K562 (cell line): ENCODE data around the gene VSNL1. TPM values are rescaled to one million over a fixed set of nuclear protein-coding genes. Genes with fewer than 3 reads are reported as not detected.
A peak's percentile ranks its signal among the peaks of the same experiment; 100 is the strongest.

Experiments used
- CBFA2T2 ChIP-seq: fragments of 450-650 bp; conservative IDR thresholded peaks from 2 replicates; pipeline ENCODE4 v1.6.1; 2017; ENCODE audit warnings: mild to moderate bottlenecking
- FOXJ3 ChIP-seq: sonication (generic); formaldehyde crosslinking; IDR thresholded peaks from 2 replicates; pipeline ENCODE4 v1.4.0; 2020; ENCODE audit warnings: mild to moderate bottlenecking, missing genetic modification reagents
- GTF2F1 ChIP-seq: IDR thresholded peaks from 2 replicates; pipeline ENCODE4 v1.6.1; 2011; ENCODE audit warnings: low read depth, low read length, improper control_type of control experiment
- MITF ChIP-seq: IDR thresholded peaks from 2 replicates; pipeline ENCODE4 v1.6.1; 2014; ENCODE audit warnings: antibody characterized with exemption
- PTTG1 ChIP-seq: fragments of 450-650 bp; IDR thresholded peaks from 2 replicates; pipeline ENCODE4 v1.6.1; 2016; ENCODE audit warnings: low read depth, mild to moderate bottlenecking, missing genetic modification characterization, missing compliant biosample characterization
- PYGO2 ChIP-seq: fragments of 450-650 bp; IDR thresholded peaks from 2 replicates; pipeline ENCODE4 v1.6.1; 2016; ENCODE audit warnings: mild to moderate bottlenecking, missing genetic modification characterization, moderate library complexity, missing compliant biosample characterization
- SIRT6 ChIP-seq: IDR thresholded peaks from one replicate; pipeline ENCODE4 v1.6.1; 2012; ENCODE audit warnings: low read depth, mild to moderate bottlenecking, control low read depth, inconsistent platforms, low read length, moderate library complexity
- TRIM25 ChIP-seq: fragments of 450-650 bp; IDR thresholded peaks from 2 replicates; pipeline ENCODE4 v1.7.0; 2016; ENCODE audit warnings: borderline replicate concordance
- ZKSCAN8 ChIP-seq: fragments of 200-800 bp; sonication (Bioruptor generic); IDR thresholded peaks from 2 replicates; pipeline ENCODE4 v1.6.1; 2016; ENCODE audit warnings: missing genetic modification characterization, missing compliant biosample characterization
- polyA plus RNA-seq, 8 experiments: library from polyadenylated mRNA; depleted of rRNA in 4 of 8; stranded (reverse) in 5 of 8; unstranded in 3 of 8; fragments of >200 nt; fragmentation: Nextera tagmentation in 2 of 8; fragmentation: Illumina TruSeq in 1 of 8; extraction: Ambion mirVana in 2 of 8; extraction: Trizol in 1 of 8; gene quantifications; 2 replicates each; pipeline versions ENCODE4 v1.2.1 to v1.2.3, GENCODE V29; 2011 to 2014; ENCODE audit warnings: inconsistent platforms in 1 of 8, missing spikeins in 1 of 8
- total RNA-seq, 7 experiments: library from RNA; depleted of rRNA in 6 of 7; stranded (reverse); fragments of >200 nt in 6 of 7; fragmentation: Illumina TruSeq in 2 of 7; extraction: Trizol in 2 of 7; gene quantifications; 2 replicates each; pipeline versions ENCODE4 v1.2.1 to v1.2.3, GENCODE V29; 2011 to 2021; ENCODE audit warnings: low replicate concordance in 1 of 7
- TF ChIP-seq, protein P1 (sequence below): fragments of 250-450 bp; sonication (Bioruptor Pico); IDR thresholded peaks from 2 replicates; pipeline ENCODE4 v1.8.0; 2021; ENCODE audit warnings: mild to moderate bottlenecking, moderate library complexity
- TF ChIP-seq, protein P2 (sequence below): fragments of 250-450 bp; sonication (Bioruptor Pico); IDR thresholded peaks from 2 replicates; pipeline ENCODE4 v1.4.0; 2020
- TF ChIP-seq, protein P3 (sequence below): fragments of 200-800 bp; sonication (Bioruptor generic); IDR thresholded peaks from 2 replicates; pipeline ENCODE4 v1.6.1; 2017; ENCODE audit warnings: missing genetic modification characterization, missing compliant biosample characterization

Gene VSNL1
- total and polyA plus RNA-seq, 9 of the 15 experiments (the other 6 are each of a cell fraction or from before 2014, with no cell fraction given) = 0.20 TPM; not detected in 8

DNA sequence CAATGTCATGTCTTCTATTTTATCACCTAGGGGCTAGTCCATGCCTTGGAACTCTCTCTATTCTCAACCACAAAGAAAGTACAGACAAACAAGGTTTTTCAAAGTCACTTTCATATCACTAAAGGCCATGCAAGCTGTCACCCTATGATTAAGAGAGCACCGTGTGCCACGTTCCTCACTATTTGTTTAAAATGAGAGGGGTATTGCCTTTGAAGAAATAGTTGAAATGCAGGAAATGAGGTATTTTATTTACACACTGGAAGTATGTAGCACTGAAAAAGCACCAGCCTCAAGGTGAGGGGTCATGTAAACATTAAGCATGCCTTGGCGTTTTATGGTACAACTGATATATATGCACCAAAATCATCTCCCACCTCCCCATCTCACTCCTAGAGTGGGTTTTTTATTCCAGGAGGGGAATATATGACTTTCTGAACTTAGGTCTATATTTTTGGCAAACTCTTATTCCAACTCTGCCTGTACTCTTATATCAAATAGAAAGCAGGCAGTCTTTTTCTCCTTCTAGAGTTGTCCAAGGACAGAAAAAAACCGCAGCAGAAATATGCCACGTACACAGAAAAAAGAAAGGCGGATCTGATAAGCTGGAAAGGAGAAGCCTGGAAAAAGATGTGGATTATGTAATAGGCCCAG, 53.5 kb downstream of the VSNL1 start (continued):
- TF ChIP-seq, protein P1, sequence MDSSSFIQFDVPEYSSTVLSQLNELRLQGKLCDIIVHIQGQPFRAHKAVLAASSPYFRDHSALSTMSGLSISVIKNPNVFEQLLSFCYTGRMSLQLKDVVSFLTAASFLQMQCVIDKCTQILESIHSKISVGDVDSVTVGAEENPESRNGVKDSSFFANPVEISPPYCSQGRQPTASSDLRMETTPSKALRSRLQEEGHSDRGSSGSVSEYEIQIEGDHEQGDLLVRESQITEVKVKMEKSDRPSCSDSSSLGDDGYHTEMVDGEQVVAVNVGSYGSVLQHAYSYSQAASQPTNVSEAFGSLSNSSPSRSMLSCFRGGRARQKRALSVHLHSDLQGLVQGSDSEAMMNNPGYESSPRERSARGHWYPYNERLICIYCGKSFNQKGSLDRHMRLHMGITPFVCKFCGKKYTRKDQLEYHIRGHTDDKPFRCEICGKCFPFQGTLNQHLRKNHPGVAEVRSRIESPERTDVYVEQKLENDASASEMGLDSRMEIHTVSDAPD (CRISPR knock-in tag) = no peak
- TF ChIP-seq, protein P2, sequence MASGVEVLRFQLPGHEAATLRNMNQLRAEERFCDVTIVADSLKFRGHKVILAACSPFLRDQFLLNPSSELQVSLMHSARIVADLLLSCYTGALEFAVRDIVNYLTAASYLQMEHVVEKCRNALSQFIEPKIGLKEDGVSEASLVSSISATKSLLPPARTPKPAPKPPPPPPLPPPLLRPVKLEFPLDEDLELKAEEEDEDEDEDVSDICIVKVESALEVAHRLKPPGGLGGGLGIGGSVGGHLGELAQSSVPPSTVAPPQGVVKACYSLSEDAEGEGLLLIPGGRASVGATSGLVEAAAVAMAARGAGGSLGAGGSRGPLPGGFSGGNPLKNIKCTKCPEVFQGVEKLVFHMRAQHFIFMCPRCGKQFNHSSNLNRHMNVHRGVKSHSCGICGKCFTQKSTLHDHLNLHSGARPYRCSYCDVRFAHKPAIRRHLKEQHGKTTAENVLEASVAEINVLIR (CRISPR knock-in tag) = no peak
- peak; percentile 89 for TF ChIP-seq CBFA2T2
- TF ChIP-seq PYGO2 = no peak
- TF ChIP-seq FOXJ3 (CRISPR knock-in tag) = no peak
- TF ChIP-seq ZKSCAN8 (CRISPR knock-in tag) = no peak
- no peak for TF ChIP-seq MITF
- no peak for TF ChIP-seq SIRT6
- no peak for TF ChIP-seq PTTG1 (tag)
- TF ChIP-seq, protein P3, sequence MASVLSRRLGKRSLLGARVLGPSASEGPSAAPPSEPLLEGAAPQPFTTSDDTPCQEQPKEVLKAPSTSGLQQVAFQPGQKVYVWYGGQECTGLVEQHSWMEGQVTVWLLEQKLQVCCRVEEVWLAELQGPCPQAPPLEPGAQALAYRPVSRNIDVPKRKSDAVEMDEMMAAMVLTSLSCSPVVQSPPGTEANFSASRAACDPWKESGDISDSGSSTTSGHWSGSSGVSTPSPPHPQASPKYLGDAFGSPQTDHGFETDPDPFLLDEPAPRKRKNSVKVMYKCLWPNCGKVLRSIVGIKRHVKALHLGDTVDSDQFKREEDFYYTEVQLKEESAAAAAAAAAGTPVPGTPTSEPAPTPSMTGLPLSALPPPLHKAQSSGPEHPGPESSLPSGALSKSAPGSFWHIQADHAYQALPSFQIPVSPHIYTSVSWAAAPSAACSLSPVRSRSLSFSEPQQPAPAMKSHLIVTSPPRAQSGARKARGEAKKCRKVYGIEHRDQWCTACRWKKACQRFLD (CRISPR knock-in tag) = no peak
- TF ChIP-seq GTF2F1 = no peak
- TF ChIP-seq TRIM25 = no peak
